Frontal cortex (tissue), 4 donors: ENCODE data around the gene PFDN6. TPM values are rescaled to one million over a fixed set of nuclear protein-coding genes. Genes with fewer than 3 reads are reported as not detected.
A peak's percentile ranks its signal among the peaks of the same experiment; 100 is the strongest.
"Not testable (repeated sequence)": the region's sequence is repeated elsewhere in the genome, so short reads cannot be mapped to it uniquely, and the experiment has no call there.

ENCODE experiments used
- DNase-seq, 2 donors: peaks; one replicate each; pipeline ENCODE4 v3.0.0; 2012; ENCODE audit warnings: low spot score in 2 of 2
- FAIRE-seq: peaks from 2 replicates; lab custom pipeline; 2012; peaks lifted over from hg19 to GRCh38; lab: Jason Lieb, UNC
- total RNA-seq: library from RNA; depleted of rRNA; stranded (reverse); fragments of >200 nt; gene quantifications from one replicate; pipeline ENCODE4 v1.2.3, GENCODE V29; 2014
- donor health status: control.
- donor health status: control.
- donor health status: control.

Gene PFDN6
- 31.0 TPM for total RNA-seq

GRCh38 chr6:33288921-33289783 is at the start of gene PFDN6, which contains the start of gene WDR46:
Gene PFDN6, plus strand, starts transcription at chr6:33289601. Its CDS starts 256 bp downstream, at chr6:33289857.
Gene WDR46, minus strand, starts transcription at chr6:33289239. Its CDS starts 69 bp downstream, at chr6:33289170.
- FAIRE-seq (no peak), DNase-seq (peak; percentile 90 to 94)

- FAIRE-seq (no peak), DNase-seq (no peak)
These were observed 47.4 kb upstream of the PFDN6 start for GRCh38 chr6:33241968-33242367.

GRCh38 chr6:33243476-33243875 is 45.9 kb upstream of the PFDN6 start:
- FAIRE-seq (no peak), DNase-seq (no peak)

- DNase-seq (peak; percentile 60 to 70), FAIRE-seq (no peak)
These were observed 41.3 kb upstream of the PFDN6 start for GRCh38 chr6:33247977-33248642.

GRCh38 chr6:33248643-33248931 is 40.8 kb upstream of the PFDN6 start:
- no peak for DNase-seq
- no peak for FAIRE-seq

- FAIRE-seq (peak; percentile 84), DNase-seq (peak; percentile 77 to 88)
These were observed 40.3 kb upstream of the PFDN6 start for GRCh38 chr6:33248932-33249731.

- DNase-seq: no peak
These were observed 39.4 kb upstream of the PFDN6 start for GRCh38 chr6:33249732-33250630.

GRCh38 chr6:33250731-33251130 is 38.7 kb upstream of the PFDN6 start:
- FAIRE-seq: no peak
- no peak for DNase-seq

More at GRCh38 chr6:33249732-33250630, 39.4 kb upstream of the PFDN6 start:
- no peak for FAIRE-seq

GRCh38 chr6:33251395-33252012 is 37.9 kb upstream of the PFDN6 start:
- DNase-seq (no peak), FAIRE-seq (no peak)

GRCh38 chr6:33252759-33253158 is 36.6 kb upstream of the PFDN6 start:
- FAIRE-seq: no peak
- no peak for DNase-seq

- no peak for FAIRE-seq
- no peak for DNase-seq
These were observed 34.8 kb upstream of the PFDN6 start for GRCh38 chr6:33254591-33254990.

- DNase-seq: no peak
- no peak for FAIRE-seq
These were observed 30.4 kb upstream of the PFDN6 start for GRCh38 chr6:33259032-33259431.

- not testable (repeated sequence) for DNase-seq, FAIRE-seq
These were observed 26.9 kb upstream of the PFDN6 start for GRCh38 chr6:33262490-33262889.

GRCh38 chr6:33264015-33264414 is 25.4 kb upstream of the PFDN6 start:
- DNase-seq: no peak
- no peak for FAIRE-seq

GRCh38 chr6:33271117-33271467 is 18.3 kb upstream of the PFDN6 start:
- DNase-seq (no peak), FAIRE-seq (no peak)

GRCh38 chr6:33271468-33272274 is 17.7 kb upstream of the PFDN6 start, which contains the start of the genes RPS18 and VPS52:
Gene RPS18, plus strand, starts transcription at chr6:33272075. Its CDS starts 45 bp downstream, at chr6:33272120.
Gene VPS52, minus strand, starts transcription at chr6:33271876. Its CDS starts 201 bp downstream, at chr6:33271675.
- peak; percentile 90 to 91 for DNase-seq
- peak; percentile 65 for FAIRE-seq

- no peak for FAIRE-seq
- no peak for DNase-seq
These were observed 16.9 kb upstream of the PFDN6 start for GRCh38 chr6:33272275-33273128.
